Stimulated activated CD8-positive, alpha-beta memory T cell treated with anti-CD3 and anti-CD28 coated beads, Interleukin-4, amount 100 ng/mL, for 48 hours (primary cell): ENCODE results near the gene INTS3.
"Not testable (repeated sequence)": the region's sequence is repeated elsewhere in the genome, so short reads cannot be mapped to it uniquely, and the experiment has no call there.

ENCODE experiments used
- DNase-seq: peaks from one replicate; pipeline ENCODE4 v3.0.0-alpha.2; 2020

Gene INTS3

DNA sequence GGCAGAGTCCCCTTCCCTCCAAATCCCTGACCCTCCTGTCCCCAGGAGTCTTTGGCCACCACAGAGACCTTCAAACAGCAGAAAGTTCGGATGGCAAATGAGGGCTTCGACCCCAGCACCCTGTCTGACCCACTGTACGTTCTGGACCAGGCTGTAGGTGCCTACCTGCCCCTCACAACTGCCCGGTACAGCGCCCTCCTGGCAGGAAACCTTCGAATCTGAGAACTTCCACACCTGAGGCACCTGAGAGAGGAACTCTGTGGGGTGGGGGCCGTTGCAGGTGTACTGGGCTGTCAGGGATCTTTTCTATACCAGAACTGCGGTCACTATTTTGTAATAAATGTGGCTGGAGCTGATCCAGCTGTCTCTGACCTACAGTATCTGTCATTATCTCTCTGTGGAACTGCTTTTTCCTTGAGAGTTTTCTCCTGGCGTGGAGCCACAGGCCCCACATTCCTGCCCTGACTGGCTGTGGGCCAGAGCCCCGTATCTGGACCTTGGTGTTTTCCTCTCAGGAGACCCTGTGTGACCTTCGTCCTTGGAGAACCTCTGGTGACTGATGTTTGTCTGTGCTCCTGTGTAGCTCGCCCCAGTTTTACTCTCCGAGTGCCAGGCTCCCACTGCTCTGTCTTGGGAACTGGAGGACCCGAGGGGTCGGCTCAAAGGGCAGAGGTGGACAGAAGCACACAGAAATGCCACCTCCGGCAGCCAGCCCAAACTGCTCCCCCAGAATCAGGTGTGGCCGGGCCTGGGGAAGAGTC lies 52.1 kb downstream of the INTS3 start:
- no peak for DNase-seq

GRCh38 chr1:153780551-153780950 lies 52.7 kb downstream of the INTS3 start:
- DNase-seq: no peak

GRCh38 chr1:153782648-153783047 lies 54.8 kb downstream of the INTS3 start:
- not testable (repeated sequence) for DNase-seq

DNA sequence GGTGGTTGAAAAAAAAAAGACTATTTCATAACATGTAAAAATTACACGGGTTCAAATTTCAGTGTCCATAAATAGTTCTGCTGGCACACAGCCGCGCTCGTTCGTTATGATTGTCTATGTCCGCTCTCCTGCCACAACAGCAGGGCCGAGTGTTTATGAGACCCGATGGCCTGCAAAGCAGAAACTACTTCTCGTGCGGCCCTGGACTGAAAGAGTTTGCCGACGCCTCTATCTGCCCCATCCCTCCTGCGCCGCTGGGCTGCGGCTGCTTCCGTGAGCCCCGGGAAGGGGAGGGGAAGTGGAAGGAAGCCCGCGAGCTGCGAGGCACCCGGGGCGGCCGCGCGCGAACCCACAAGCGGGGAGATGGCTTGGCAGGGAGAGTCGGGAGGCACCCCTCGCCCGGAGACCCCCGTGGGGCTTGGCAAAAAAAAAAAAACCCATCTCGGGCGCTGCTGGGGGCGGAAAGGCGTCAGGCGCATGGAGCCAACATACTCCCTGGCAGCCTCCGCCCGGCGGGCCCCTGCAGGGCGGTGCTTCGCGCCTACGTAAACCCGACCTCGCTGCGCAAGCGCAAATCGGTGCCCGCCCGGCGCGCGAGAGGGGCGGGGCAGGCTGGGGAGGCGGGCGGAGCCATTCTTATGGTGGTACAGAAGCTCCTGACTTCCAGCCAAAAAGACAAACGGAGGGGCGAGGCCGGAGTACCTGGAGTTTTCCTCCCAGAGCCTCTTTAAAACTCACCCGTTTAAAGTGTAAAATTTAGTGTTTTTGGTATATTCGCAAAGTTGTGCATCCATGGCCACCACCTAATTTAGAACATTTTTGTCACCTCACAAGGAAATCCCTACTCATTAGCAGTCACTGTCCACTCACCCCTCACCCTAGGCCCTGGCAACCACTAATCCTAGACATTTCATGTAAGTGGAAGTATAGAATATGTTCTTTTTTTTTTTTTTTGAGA lies 55.7 kb downstream of the INTS3 start:
- DNase-seq: peak; percentile 95

GRCh38 chr1:153786038-153786790 lies 58.4 kb downstream of the INTS3 start:
- no peak for DNase-seq

DNA sequence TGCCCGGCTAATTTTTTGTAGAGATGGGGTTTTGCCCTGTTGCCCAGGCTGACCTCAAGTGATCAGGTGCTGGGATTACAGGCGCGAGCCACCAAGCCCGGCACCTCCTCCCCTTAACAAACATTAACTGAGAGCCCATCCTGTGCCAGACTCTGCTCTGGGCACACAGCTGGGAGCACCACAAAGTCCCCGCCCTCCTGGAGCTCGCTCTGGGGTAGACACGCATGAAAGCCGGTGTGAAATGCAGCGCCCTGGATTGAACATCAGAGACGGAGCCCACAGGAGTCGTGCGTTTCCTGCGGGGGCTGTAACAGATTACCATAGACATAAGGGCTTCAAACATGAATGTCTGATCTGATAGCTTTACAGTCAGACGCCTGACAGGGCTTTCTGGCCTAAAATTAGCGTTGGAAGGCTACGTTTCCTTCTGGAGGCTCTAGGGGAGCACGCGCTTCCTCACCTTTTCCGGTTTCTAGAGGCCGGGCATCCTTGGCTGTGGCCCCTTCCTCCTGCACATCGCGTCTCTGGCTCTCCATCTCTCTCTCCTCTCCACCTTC lies 61.7 kb downstream of the INTS3 start:
- DNase-seq: no peak

GRCh38 chr1:153790313-153790965 lies 62.6 kb downstream of the INTS3 start:
- DNase-seq: no peak

GRCh38 chr1:153790966-153791647 lies 63.3 kb downstream of the INTS3 start:
- no peak for DNase-seq

DNA sequence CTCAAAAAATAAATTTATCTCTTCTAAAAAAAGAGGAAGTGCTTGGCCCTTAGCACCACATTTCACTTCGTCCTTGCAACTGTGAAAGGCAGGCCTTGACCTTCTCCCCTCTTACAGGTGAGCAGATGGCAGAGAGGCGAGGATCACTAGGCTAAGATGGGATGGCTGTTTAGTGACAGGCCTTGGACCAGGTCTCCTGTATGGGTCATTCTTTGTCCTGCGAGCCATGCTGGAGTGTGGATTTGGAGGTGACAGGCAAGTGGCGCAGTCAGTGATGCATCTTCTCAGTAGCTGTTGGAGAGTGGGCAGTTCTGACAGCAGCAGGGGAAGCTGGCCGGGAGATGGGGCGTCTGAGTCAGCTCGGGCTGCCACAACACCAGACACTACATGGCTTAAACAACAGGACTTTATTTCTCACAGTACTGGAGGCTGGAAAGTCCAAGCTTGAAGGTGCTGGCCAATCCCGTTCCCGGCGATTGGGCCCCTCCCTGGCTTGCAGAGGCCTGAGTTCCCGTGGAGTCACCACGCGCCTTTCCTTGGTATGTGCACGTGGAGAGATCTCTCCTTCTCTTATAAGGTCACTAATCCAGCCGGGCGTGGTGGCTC lies 63.9 kb downstream of the INTS3 start:
- peak; percentile 62 for DNase-seq

GRCh38 chr1:153792631-153793041 lies 64.8 kb downstream of the INTS3 start:
- no peak for DNase-seq

- no peak for DNase-seq
Observed at GRCh38 chr1:153793261-153793972, 65.6 kb downstream of the INTS3 start.

DNA sequence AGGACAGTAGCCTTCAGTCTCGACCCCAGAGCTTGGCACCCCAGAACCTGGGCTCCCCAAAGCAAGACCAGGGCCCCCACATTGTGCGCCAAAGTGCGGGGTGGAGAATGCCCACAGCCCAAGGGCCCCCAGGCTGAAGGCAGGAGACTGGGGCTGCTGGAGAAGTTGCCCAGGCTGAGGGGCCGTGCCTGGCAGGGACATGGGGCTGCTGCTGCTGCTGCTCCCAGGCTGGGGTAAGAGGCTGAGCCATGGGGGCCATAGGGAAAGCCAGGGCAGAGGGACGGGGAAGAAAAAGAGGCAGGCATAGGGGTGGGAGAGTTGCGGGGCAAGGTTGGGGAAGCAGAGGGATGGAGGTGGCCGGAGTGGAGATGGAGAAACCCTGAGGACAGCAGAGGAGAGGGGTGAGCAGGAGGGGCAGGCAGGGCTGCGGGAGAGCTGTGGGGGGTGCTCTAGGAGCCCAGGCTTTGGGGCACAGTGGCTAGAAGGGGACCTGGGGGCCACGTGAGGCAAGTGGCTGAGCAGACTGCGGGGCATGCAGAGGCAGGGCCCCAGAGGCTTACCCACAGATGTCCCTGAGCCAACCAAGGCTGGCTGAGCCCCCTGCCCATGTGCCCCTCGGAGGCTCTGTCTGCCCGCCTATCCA lies 66.2 kb downstream of the INTS3 start:
- DNase-seq: no peak

GRCh38 chr1:153794624-153795329 lies 66.9 kb downstream of the INTS3 start:
- no peak for DNase-seq

- DNase-seq: no peak
Observed at GRCh38 chr1:153795330-153795837, 67.5 kb downstream of the INTS3 start.

DNA sequence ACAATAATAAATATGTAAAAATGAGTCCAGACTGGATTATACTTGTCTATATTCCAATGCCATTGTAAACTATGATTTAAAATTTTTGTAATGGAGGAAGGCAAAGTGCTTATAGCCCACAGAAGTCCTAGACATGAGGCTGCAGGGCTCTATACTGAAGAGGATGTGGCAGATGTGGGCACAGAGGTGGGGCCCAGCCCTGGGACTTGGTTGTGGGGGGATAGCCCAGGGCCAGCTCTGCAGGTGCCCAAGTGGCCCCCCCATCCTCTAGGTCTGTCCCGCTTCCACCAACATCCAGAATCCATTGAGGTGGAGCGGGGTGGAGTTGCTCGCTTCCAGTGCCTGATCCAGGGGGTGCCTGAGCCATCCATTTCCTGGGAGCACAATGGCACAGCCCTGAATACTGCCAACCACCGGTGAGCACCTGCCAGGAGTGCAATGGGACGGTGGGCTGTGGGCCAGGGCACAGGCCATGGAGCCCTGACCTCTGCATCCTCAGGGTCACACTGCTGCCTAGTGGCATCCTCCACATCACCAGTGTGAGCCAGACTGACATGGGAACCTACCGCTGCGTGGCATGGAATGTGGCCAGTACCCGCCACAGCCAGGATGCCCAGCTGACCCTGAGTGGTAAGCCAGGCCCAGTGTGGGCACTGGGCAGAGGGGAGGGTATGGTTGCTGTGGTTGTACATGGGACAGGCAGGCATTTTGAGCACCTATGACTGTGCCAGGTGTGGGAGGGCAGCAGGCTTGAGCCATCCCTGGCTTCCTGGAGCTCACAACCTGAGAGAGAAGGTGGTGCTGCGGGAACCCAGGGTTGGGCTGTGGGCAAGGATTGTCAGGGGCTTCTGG lies 68.3 kb downstream of the INTS3 start:
- DNase-seq: no peak

- DNase-seq: peak; percentile 93
Observed at GRCh38 chr1:153796786-153797659, 69.2 kb downstream of the INTS3 start.

GRCh38 chr1:153798468-153798780 lies 70.6 kb downstream of the INTS3 start:
- DNase-seq: no peak
